K562 (cell line): ENCODE data around the gene ST6GALNAC6. TPM values are rescaled to one million over a fixed set of nuclear protein-coding genes. Genes with fewer than 3 reads are reported as not detected.

Source experiments
- CHCHD3 ChIP-seq: fragments of 250-450 bp; sonication (Bioruptor Pico); IDR thresholded peaks from 2 replicates; pipeline ENCODE4 v2.1.2; 2022; ENCODE audit warnings: mild to moderate bottlenecking
- ESRRA ChIP-seq: fragments of 450-650 bp; IDR thresholded peaks from 2 replicates; pipeline ENCODE4 v1.6.1; 2014; ENCODE audit warnings: low read depth, mild to moderate bottlenecking, moderate library complexity, borderline replicate concordance
- ETS2 ChIP-seq: IDR thresholded peaks from 2 replicates; pipeline ENCODE4 v1.6.1; 2016; ENCODE audit warnings: borderline replicate concordance, missing genetic modification characterization, mild to moderate bottlenecking, moderate library complexity, missing compliant biosample characterization; ENCODE audit not compliant: poor library complexity, severe bottlenecking
- FOXA3 ChIP-seq, 2 experiments: fragments of 450-650 bp in 1 of 2; sonication (generic) in 1 of 2; formaldehyde crosslinking; IDR thresholded peaks in 1 of 2; conservative IDR thresholded peaks in 1 of 2; 2 replicates each; pipeline versions ENCODE4 v1.4.0 to v1.8.0; 2020 to 2022; ENCODE audit warnings: mild to moderate bottlenecking in 2 of 2, missing genetic modification reagents in 1 of 2
- IFI16 ChIP-seq: fragments of 250-450 bp; sonication (Bioruptor Pico); IDR thresholded peaks from 2 replicates; pipeline ENCODE4 v2.1.2; 2022; ENCODE audit warnings: mild to moderate bottlenecking, inconsistent platforms
- NKRF ChIP-seq: fragments of 450-650 bp; IDR thresholded peaks from 2 replicates; pipeline ENCODE4 v1.6.1; 2016; ENCODE audit warnings: borderline replicate concordance
- PHF21A ChIP-seq: fragments of 450-650 bp; IDR thresholded peaks from 2 replicates; pipeline ENCODE4 v1.6.1; 2017; ENCODE audit warnings: low read depth, borderline replicate concordance
- SREBF2 ChIP-seq: sonication (generic); formaldehyde crosslinking; IDR thresholded peaks from 2 replicates; pipeline ENCODE4 v1.4.0; 2020; ENCODE audit warnings: mild to moderate bottlenecking, missing genetic modification reagents
- TSHZ1 ChIP-seq: fragments of 250-450 bp; sonication (Bioruptor Pico); IDR thresholded peaks from 2 replicates; pipeline ENCODE4 v1.4.0; 2020; ENCODE audit warnings: mild to moderate bottlenecking, moderate library complexity
- ZBTB2 ChIP-seq: fragments of 450-650 bp; IDR thresholded peaks from 2 replicates; pipeline ENCODE4 v1.6.1; 2016; ENCODE audit warnings: antibody characterized with exemption
- polyA plus RNA-seq, 8 experiments: library from polyadenylated mRNA; depleted of rRNA in 4 of 8; stranded (reverse) in 5 of 8; unstranded in 3 of 8; fragments of >200 nt; fragmentation: Nextera tagmentation in 2 of 8; fragmentation: Illumina TruSeq in 1 of 8; extraction: Ambion mirVana in 2 of 8; extraction: Trizol in 1 of 8; gene quantifications; 2 replicates each; pipeline versions ENCODE4 v1.2.1 to v1.2.3, GENCODE V29; 2011 to 2014; ENCODE audit warnings: inconsistent platforms in 1 of 8, missing spikeins in 1 of 8
- total RNA-seq, 7 experiments: library from RNA; depleted of rRNA in 6 of 7; stranded (reverse); fragments of >200 nt in 6 of 7; fragmentation: Illumina TruSeq in 2 of 7; extraction: Trizol in 2 of 7; gene quantifications; 2 replicates each; pipeline versions ENCODE4 v1.2.1 to v1.2.3, GENCODE V29; 2011 to 2021; ENCODE audit warnings: low replicate concordance in 1 of 7
- TF ChIP-seq, protein P1 (sequence below): fragments of 250-450 bp; sonication (Bioruptor Pico); IDR thresholded peaks from 2 replicates; pipeline ENCODE4 v1.9.0; 2021; ENCODE audit warnings: mild to moderate bottlenecking, inconsistent platforms
- TF ChIP-seq, protein P2 (sequence below): fragments of 250-450 bp; sonication (Bioruptor Pico); IDR thresholded peaks from 2 replicates; pipeline ENCODE4 v1.4.0; 2020
- TF ChIP-seq, protein P3 (sequence below): fragments of 250-450 bp; sonication (Bioruptor Pico); IDR thresholded peaks from 2 replicates; pipeline ENCODE4 v1.4.0; 2020; ENCODE audit warnings: mild to moderate bottlenecking

Gene ST6GALNAC6
- total and polyA plus RNA-seq, 9 of the 15 experiments (the other 6 are each of a cell fraction or from before 2014, with no cell fraction given) = 0.13 to 23.0 (median 14.5) TPM

DNA sequence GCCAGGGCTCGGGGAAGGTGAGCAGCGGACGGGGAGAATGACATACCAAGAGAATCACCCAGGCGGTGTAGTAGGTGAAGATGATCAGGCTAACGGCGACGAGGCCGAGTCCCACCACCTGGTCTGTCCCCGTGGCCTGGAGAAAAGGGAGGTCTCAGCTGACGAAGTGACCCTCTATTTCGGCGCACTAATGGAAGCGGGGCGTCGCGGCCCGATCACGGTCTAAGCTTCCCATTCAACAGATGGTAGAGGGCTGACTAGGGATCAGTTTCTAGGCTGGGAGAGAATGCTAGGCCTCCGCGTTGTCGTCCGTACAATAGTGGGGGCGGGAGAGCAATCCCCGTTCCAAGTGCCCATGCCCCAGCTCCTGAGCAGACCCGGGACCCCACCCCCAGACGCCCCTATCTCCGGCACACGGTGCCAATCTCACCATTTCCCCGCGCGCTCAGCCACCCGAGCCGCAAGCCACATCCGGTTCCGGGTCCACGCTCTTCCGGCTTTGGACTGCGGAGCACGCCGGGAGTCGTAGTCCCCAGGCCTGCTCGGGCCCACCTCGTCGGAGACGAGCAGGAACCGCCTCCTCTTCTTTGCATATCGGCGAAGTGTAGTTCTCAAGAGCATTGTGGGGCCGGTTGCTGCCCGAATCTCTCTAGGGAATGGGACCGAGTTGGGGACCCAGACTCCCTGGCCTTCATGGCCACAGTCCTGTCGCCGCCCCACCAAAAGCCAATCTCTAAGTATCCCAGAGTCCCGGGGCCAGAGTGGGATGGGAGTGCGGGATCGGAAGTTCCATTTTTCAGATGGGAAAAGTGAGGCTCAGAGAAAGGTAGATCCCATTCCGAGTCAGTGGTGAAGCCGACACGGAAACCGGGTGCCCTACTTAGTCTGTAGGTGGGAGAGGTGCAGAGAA lies 38.2 kb upstream of the ST6GALNAC6 start, which contains the start of gene DPM2 (continued):
- TF ChIP-seq TSHZ1 = no peak
- TF ChIP-seq, protein P1, sequence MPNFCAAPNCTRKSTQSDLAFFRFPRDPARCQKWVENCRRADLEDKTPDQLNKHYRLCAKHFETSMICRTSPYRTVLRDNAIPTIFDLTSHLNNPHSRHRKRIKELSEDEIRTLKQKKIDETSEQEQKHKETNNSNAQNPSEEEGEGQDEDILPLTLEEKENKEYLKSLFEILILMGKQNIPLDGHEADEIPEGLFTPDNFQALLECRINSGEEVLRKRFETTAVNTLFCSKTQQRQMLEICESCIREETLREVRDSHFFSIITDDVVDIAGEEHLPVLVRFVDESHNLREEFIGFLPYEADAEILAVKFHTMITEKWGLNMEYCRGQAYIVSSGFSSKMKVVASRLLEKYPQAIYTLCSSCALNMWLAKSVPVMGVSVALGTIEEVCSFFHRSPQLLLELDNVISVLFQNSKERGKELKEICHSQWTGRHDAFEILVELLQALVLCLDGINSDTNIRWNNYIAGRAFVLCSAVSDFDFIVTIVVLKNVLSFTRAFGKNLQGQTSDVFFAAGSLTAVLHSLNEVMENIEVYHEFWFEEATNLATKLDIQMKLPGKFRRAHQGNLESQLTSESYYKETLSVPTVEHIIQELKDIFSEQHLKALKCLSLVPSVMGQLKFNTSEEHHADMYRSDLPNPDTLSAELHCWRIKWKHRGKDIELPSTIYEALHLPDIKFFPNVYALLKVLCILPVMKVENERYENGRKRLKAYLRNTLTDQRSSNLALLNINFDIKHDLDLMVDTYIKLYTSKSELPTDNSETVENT (CRISPR knock-in tag) = peak; percentile 49; the same call in 1 of the 2 replicates
- TF ChIP-seq NKRF = peak; percentile 84
- TF ChIP-seq ETS2 = no peak
- no peak for TF ChIP-seq CHCHD3
- TF ChIP-seq, protein P2, sequence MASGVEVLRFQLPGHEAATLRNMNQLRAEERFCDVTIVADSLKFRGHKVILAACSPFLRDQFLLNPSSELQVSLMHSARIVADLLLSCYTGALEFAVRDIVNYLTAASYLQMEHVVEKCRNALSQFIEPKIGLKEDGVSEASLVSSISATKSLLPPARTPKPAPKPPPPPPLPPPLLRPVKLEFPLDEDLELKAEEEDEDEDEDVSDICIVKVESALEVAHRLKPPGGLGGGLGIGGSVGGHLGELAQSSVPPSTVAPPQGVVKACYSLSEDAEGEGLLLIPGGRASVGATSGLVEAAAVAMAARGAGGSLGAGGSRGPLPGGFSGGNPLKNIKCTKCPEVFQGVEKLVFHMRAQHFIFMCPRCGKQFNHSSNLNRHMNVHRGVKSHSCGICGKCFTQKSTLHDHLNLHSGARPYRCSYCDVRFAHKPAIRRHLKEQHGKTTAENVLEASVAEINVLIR = peak; percentile 41; the same call in 1 of the 2 replicates
- peak; percentile 80 for TF ChIP-seq ESRRA
- TF ChIP-seq, protein P3, sequence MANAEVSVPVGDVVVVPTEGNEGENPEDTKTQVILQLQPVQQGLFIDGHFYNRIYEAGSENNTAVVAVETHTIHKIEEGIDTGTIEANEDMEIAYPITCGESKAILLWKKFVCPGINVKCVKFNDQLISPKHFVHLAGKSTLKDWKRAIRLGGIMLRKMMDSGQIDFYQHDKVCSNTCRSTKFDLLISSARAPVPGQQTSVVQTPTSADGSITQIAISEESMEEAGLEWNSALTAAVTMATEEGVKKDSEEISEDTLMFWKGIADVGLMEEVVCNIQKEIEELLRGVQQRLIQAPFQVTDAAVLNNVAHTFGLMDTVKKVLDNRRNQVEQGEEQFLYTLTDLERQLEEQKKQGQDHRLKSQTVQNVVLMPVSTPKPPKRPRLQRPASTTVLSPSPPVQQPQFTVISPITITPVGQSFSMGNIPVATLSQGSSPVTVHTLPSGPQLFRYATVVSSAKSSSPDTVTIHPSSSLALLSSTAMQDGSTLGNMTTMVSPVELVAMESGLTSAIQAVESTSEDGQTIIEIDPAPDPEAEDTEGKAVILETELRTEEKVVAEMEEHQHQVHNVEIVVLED (CRISPR knock-in tag) = no peak
- no peak for TF ChIP-seq IFI16 (CRISPR knock-in tag)
- TF ChIP-seq FOXA3 (CRISPR knock-in tag; conservative IDR thresholded peaks at IDR 0.05 in 1 of 2, IDR thresholded peaks at IDR 0.05 in 1 of 2) = no peak
- TF ChIP-seq PHF21A = no peak
- no peak for TF ChIP-seq ZBTB2
- TF ChIP-seq SREBF2 = no peak
